ENCODE data around the gene IPO11.

Gene IPO11

GRCh38 chr5:62575066-62575465 lies 162.5 kb downstream of the IPO11 start:
- no peak for DNase-seq

GRCh38 chr5:62575489-62575888 lies 162.9 kb downstream of the IPO11 start:
- no peak for DNase-seq

GRCh38 chr5:62576570-62577170 lies 164.1 kb downstream of the IPO11 start:
- no peak for DNase-seq

- no peak for DNase-seq
Measured at GRCh38 chr5:62577488-62577887, 164.9 kb downstream of the IPO11 start.

GRCh38 chr5:62578540-62578939 lies 166.0 kb downstream of the IPO11 start, which contains the start of gene LRRC70:
Gene LRRC70, plus strand, starts transcription at chr5:62578819. Its CDS starts 620 bp downstream, at chr5:62579439.
- peak; percentile 26 for DNase-seq

- no peak for DNase-seq
Measured at GRCh38 chr5:62579761-62580160, 167.2 kb downstream of the IPO11 start.

GRCh38 chr5:62581836-62582597 lies 169.5 kb downstream of the IPO11 start:
- DNase-seq: no peak

- no peak for DNase-seq
Measured at GRCh38 chr5:62584391-62584790, 171.8 kb downstream of the IPO11 start.

GRCh38 chr5:62585306-62585705 lies 172.7 kb downstream of the IPO11 start:
- no peak for DNase-seq

GRCh38 chr5:62585751-62586150 lies 173.2 kb downstream of the IPO11 start:
- no peak for DNase-seq

- no peak for DNase-seq
Measured at GRCh38 chr5:62587737-62588136, 175.2 kb downstream of the IPO11 start.

- no peak for DNase-seq
Measured at GRCh38 chr5:62588668-62589067, 176.1 kb downstream of the IPO11 start.

- DNase-seq: no peak
Measured at GRCh38 chr5:62589504-62589903, 176.9 kb downstream of the IPO11 start.

GRCh38 chr5:62590387-62590786 lies 177.8 kb downstream of the IPO11 start:
- DNase-seq: no peak

- DNase-seq: no peak
Measured at GRCh38 chr5:62592558-62592957, 180.0 kb downstream of the IPO11 start.

- no peak for DNase-seq
Measured at GRCh38 chr5:62593331-62593730, 180.8 kb downstream of the IPO11 start.

GRCh38 chr5:62594364-62594984 lies 181.9 kb downstream of the IPO11 start:
- DNase-seq: no peak

- no peak for DNase-seq
Measured at GRCh38 chr5:62596096-62596495, 183.5 kb downstream of the IPO11 start.

- DNase-seq: no peak
Measured at GRCh38 chr5:62596691-62597090, 184.1 kb downstream of the IPO11 start.

- no peak for DNase-seq
Measured at GRCh38 chr5:62597314-62597713, 184.8 kb downstream of the IPO11 start.

GRCh38 chr5:62600560-62601252 lies 188.1 kb downstream of the IPO11 start:
- no peak for DNase-seq

GRCh38 chr5:62603934-62604333 lies 191.4 kb downstream of the IPO11 start:
- DNase-seq: no peak

- DNase-seq: no peak
Measured at GRCh38 chr5:62605638-62606037, 193.1 kb downstream of the IPO11 start.

All from fibroblast of skin of abdomen (primary cell).